H9 (cell line): ENCODE data around the gene HK2. TPM values are rescaled to one million over a fixed set of nuclear protein-coding genes. Genes with fewer than 3 reads are reported as not detected.

Experiments used
- DNase-seq: peaks from one replicate; pipeline ENCODE4 v3.0.0-alpha.2; 2017
- H2AFZ ChIP-seq: one replicate; pipeline ENCODE4 v1.6.1; 2013; ENCODE audit warnings: mild to moderate bottlenecking, low read length, control low read depth, moderate library complexity
- H2AK5ac ChIP-seq: 2 replicates; pipeline ENCODE4 v1.6.1; 2013; ENCODE audit warnings: low read length, control low read depth, mixed read lengths; ENCODE audit not compliant: insufficient read length
- H2BK120ac ChIP-seq: one replicate; pipeline ENCODE4 v1.6.1; 2013; ENCODE audit warnings: low read depth, mild to moderate bottlenecking, low read length, control low read depth, inconsistent platforms; ENCODE audit not compliant: poor library complexity, severe bottlenecking
- H2BK12ac ChIP-seq: 2 replicates; pipeline ENCODE4 v1.6.1; 2013; ENCODE audit warnings: low read length, control low read depth, mixed read lengths, low read depth; ENCODE audit not compliant: insufficient read length
- H2BK15ac ChIP-seq: 2 replicates; pipeline ENCODE4 v1.6.1; 2013; ENCODE audit warnings: low read depth, low read length, control low read depth
- H2BK20ac ChIP-seq: one replicate; pipeline ENCODE4 v1.6.1; 2013; ENCODE audit warnings: low read depth, mild to moderate bottlenecking, low read length, control low read depth, inconsistent platforms; ENCODE audit not compliant: poor library complexity, severe bottlenecking
- H2BK5ac ChIP-seq: 2 replicates; pipeline ENCODE4 v1.6.1; 2013; ENCODE audit warnings: low read length, control low read depth, mixed read lengths; ENCODE audit not compliant: insufficient read length
- H3K14ac ChIP-seq: 2 replicates; pipeline ENCODE4 v1.6.1; 2013; ENCODE audit warnings: low read length, control low read depth; ENCODE audit not compliant: insufficient read depth
- H3K18ac ChIP-seq: 2 replicates; pipeline ENCODE4 v1.6.1; 2013; ENCODE audit warnings: low read depth, mild to moderate bottlenecking, mixed read lengths, low read length, control low read depth; ENCODE audit not compliant: insufficient read length
- H3K23ac ChIP-seq: 2 replicates; pipeline ENCODE4 v1.6.1; 2013; ENCODE audit warnings: low read length, control low read depth, mixed read lengths, low read depth; ENCODE audit not compliant: insufficient read length
- H3K23me2 ChIP-seq: 2 replicates; pipeline ENCODE4 v1.6.1; 2013; ENCODE audit warnings: low read depth, mild to moderate bottlenecking, mixed read lengths, low read length, control low read depth; ENCODE audit not compliant: insufficient read length, poor library complexity, severe bottlenecking
- H3K27ac ChIP-seq: 2 replicates; pipeline ENCODE4 v1.5.1; 2013; ENCODE audit warnings: low read length, control low read depth, mixed read lengths, low read depth; ENCODE audit not compliant: insufficient read length
- H3K27me3 ChIP-seq: 2 replicates; pipeline ENCODE4 v1.6.1; 2013; ENCODE audit warnings: low read length, control low read depth, inconsistent platforms; ENCODE audit not compliant: insufficient read depth
- H3K4ac ChIP-seq: 2 replicates; pipeline ENCODE4 v1.6.1; 2013; ENCODE audit warnings: low read depth, mild to moderate bottlenecking, control low read depth, inconsistent platforms, low read length, moderate library complexity
- H3K4me1 ChIP-seq: 2 replicates; pipeline ENCODE4 v1.6.1; 2013; ENCODE audit warnings: low read length, control low read depth, inconsistent platforms; ENCODE audit not compliant: insufficient read depth
- H3K4me2 ChIP-seq: 2 replicates; pipeline ENCODE4 v1.6.1; 2013; ENCODE audit warnings: low read length, control low read depth, mixed read lengths; ENCODE audit not compliant: insufficient read length, insufficient read depth
- H3K56ac ChIP-seq: 2 replicates; pipeline ENCODE4 v1.6.1; 2013; ENCODE audit warnings: low read depth, mild to moderate bottlenecking, mixed read lengths, low read length, control low read depth; ENCODE audit not compliant: insufficient read length
- H3K79me1 ChIP-seq: 2 replicates; pipeline ENCODE4 v1.6.1; 2013; ENCODE audit warnings: low read depth, mild to moderate bottlenecking, moderate library complexity, low read length, control low read depth, inconsistent platforms; ENCODE audit not compliant: insufficient read depth, poor library complexity, severe bottlenecking
- H3K79me2 ChIP-seq: 2 replicates; pipeline ENCODE4 v1.6.1; 2013; ENCODE audit warnings: low read length, control low read depth, inconsistent platforms; ENCODE audit not compliant: insufficient read depth
- H3K9ac ChIP-seq: 2 replicates; pipeline ENCODE4 v1.6.1; 2013; ENCODE audit warnings: low read length, control low read depth, mixed read lengths; ENCODE audit not compliant: insufficient read length; ENCODE audit errors: extremely low read depth
- H3K9me3 ChIP-seq: one replicate; pipeline ENCODE4 v1.6.1; 2013; ENCODE audit warnings: low read depth, low read length, inconsistent platforms; ENCODE audit not compliant: control insufficient read depth
- H3T11ph ChIP-seq: one replicate; pipeline ENCODE4 v1.6.1; 2013; ENCODE audit warnings: mild to moderate bottlenecking, low read length, control low read depth, inconsistent platforms
- H4K20me1 ChIP-seq: one replicate; pipeline ENCODE4 v1.6.1; 2013; ENCODE audit not compliant: control insufficient read depth, insufficient read length, insufficient read depth
- H4K5ac ChIP-seq: 2 replicates; pipeline ENCODE4 v1.6.1; 2013; ENCODE audit warnings: low read depth, mild to moderate bottlenecking, mixed read lengths, low read length, control low read depth; ENCODE audit not compliant: insufficient read length
- H4K8ac ChIP-seq: replicated peaks from 2 replicates; pipeline ENCODE4 v1.6.1; 2013; ENCODE audit warnings: low read length, control low read depth, mixed read lengths, low read depth; ENCODE audit not compliant: insufficient read length
- H4K91ac ChIP-seq: 2 replicates; pipeline ENCODE4 v1.6.1; 2013; ENCODE audit warnings: low read depth, mild to moderate bottlenecking, moderate library complexity, mixed read lengths, low read length, control low read depth; ENCODE audit not compliant: insufficient read length
- H3K27ac Mint-ChIP-seq, 3 experiments: 2 replicates in 2 of 3; 3 replicates in 1 of 3; pipeline ENCODE4 v1.8.0; 2020 to 2021; ENCODE audit warnings: mixed read lengths in 3 of 3, mild to moderate bottlenecking in 1 of 3, moderate library complexity in 1 of 3
- H3K27me3 Mint-ChIP-seq: 2 replicates; pipeline ENCODE4 v1.8.0; 2021; ENCODE audit warnings: low read depth, mild to moderate bottlenecking, moderate library complexity, mixed read lengths
- H3K36me3 Mint-ChIP-seq, 3 experiments: 2 replicates in 2 of 3; 3 replicates in 1 of 3; pipeline ENCODE4 v1.8.0; 2020 to 2021; ENCODE audit warnings: low read depth in 3 of 3, mixed read lengths in 3 of 3; ENCODE audit not compliant: insufficient read depth in 1 of 3
- H3K4me1 Mint-ChIP-seq, 2 experiments: 2 replicates each; pipeline ENCODE4 v1.8.0; 2020; ENCODE audit warnings: mixed read lengths in 2 of 2
- H3K4me3 Mint-ChIP-seq, 2 experiments: 2 replicates in 1 of 2; 3 replicates in 1 of 2; pipeline ENCODE4 v1.8.0; 2020 to 2021; ENCODE audit warnings: mild to moderate bottlenecking in 2 of 2, mixed read lengths in 2 of 2, moderate library complexity in 1 of 2
- H3K9me3 Mint-ChIP-seq, 2 experiments: 2 replicates in 1 of 2; 3 replicates in 1 of 2; pipeline ENCODE4 v1.8.0; 2020; ENCODE audit warnings: mild to moderate bottlenecking in 2 of 2, mixed read lengths in 2 of 2, moderate library complexity in 1 of 2
- WGBS: extraction: QIAGEN DNeasy Blood & Tissue Kit; methylation state at CpG from one replicate; pipeline ENCODE4 v1.1.7; 2013; ENCODE audit warnings: missing lambda C conversion rate, low lambda C conversion rate, mixed read lengths; ENCODE audit not compliant: insufficient read length; ENCODE audit errors: extremely low coverage; 5-methylcytosine and 5-hydroxymethylcytosine counted together
- total RNA-seq: library from RNA; stranded (reverse); gene quantifications from 2 replicates; pipeline ENCODE4 v1.2.1, GENCODE V29; 2021
- TF ChIP-seq, protein P1 (sequence below): fragments of 200-600 bp; sonication (generic); conservative IDR thresholded peaks from 3 replicates; pipeline ENCODE4 v1.8.0; 2021; ENCODE audit warnings: antibody characterized with exemption, mild to moderate bottlenecking

HK2 gene
- total RNA-seq, 1 experiment from 2014 or later, result 54.3 TPM

DNA sequence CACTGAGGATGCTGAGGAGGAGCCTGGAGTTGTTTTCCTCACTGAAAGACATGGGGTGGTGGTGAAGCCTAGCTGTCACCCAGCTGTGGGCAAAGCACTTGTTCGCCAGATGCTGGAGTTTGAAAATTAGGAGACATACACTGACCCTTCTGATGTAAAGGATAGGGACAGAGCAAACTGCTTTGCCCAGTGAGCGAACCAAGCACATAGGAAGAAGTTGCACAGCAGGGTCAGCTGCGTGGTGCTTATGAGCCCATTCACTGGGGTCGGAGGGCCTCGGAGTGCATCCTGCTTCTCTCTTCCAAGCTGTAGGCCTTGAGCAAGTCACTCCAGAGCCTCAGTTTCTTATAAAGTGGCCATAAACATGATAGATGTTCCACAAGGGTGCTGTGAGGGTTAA, 50.9 kb downstream of the HK2 start:
- TF ChIP-seq, protein P1, sequence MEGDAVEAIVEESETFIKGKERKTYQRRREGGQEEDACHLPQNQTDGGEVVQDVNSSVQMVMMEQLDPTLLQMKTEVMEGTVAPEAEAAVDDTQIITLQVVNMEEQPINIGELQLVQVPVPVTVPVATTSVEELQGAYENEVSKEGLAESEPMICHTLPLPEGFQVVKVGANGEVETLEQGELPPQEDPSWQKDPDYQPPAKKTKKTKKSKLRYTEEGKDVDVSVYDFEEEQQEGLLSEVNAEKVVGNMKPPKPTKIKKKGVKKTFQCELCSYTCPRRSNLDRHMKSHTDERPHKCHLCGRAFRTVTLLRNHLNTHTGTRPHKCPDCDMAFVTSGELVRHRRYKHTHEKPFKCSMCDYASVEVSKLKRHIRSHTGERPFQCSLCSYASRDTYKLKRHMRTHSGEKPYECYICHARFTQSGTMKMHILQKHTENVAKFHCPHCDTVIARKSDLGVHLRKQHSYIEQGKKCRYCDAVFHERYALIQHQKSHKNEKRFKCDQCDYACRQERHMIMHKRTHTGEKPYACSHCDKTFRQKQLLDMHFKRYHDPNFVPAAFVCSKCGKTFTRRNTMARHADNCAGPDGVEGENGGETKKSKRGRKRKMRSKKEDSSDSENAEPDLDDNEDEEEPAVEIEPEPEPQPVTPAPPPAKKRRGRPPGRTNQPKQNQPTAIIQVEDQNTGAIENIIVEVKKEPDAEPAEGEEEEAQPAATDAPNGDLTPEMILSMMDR, result no peak
- Histone ChIP-seq H3K27me3 (no peaks in the 10 kb centered on the region), H3K79me2 (no peaks in the 10 kb centered on the region), H2AK5ac (no peak overlapping the region), H4K20me1 (no peaks in the 10 kb centered on the region), H3K9ac (no peak overlapping the region), H3K23me2 (no peaks in the 10 kb centered on the region), H2AFZ (no peak overlapping the region), H3K27ac (no peak overlapping the region), H3K4me2 (no peak overlapping the region), H3K9me3 (no peaks in the 10 kb centered on the region), H2BK120ac (no peak overlapping the region), H2BK5ac (no peak overlapping the region), H4K5ac (no peak overlapping the region), H4K91ac (no peak overlapping the region), H3K18ac (no peak overlapping the region), H3T11ph (no peak overlapping the region), H4K8ac (no peak overlapping the region), H3K4ac (no peak overlapping the region), H2BK20ac (no peak overlapping the region), H2BK12ac (no peak overlapping the region), H3K23ac (no peak overlapping the region), H3K14ac (no peak overlapping the region), H3K4me1 (no peaks in the 10 kb centered on the region), H3K79me1 (no peaks in the 10 kb centered on the region), H3K56ac (no peak overlapping the region), H2BK15ac (no peak overlapping the region)
- Mint-ChIP-seq H3K9me3 (no peaks in the 10 kb centered on the region), H3K27ac (no peak overlapping the region), H3K4me3 (no peak overlapping the region), H3K27me3 (no peaks in the 10 kb centered on the region), H3K4me1 (no peaks in the 10 kb centered on the region), H3K36me3 (peaks cover 56 to 97% (median 91%) of the 10 kb centered on the region in 3 experiments)
- WGBS, result no CpG with 5 or more reads among the region's 5 CpGs
- DNase-seq, result no peak
